ENCODE results near the gene TMEM141.
A peak's percentile ranks its signal among the peaks of the same experiment; 100 is the strongest.
"Not testable (repeated sequence)": the region's sequence is repeated elsewhere in the genome, so short reads cannot be mapped to it uniquely, and the experiment has no call there.

Gene TMEM141

GRCh38 chr9:136760834-136761544 lies 30.2 kb upstream of the TMEM141 start:
- DNase-seq (ENCODE audit: low read depth) = peak; percentile 63
- peak; percentile 67 for TF ChIP-seq CTCF (conservative IDR thresholded peaks at IDR 0.05; ENCODE audit: low read length)
- H3K4me3 ChIP-seq (ENCODE audit: low read length) = not testable (repeated sequence)

- TF ChIP-seq CTCF (conservative IDR thresholded peaks at IDR 0.05; ENCODE audit: low read length) = no peak
- no peak for DNase-seq (ENCODE audit: low read depth)
- no peak overlapping the region for H3K4me3 ChIP-seq (ENCODE audit: low read length)
Measured at GRCh38 chr9:136761545-136761981, 29.6 kb upstream of the TMEM141 start.

DNA sequence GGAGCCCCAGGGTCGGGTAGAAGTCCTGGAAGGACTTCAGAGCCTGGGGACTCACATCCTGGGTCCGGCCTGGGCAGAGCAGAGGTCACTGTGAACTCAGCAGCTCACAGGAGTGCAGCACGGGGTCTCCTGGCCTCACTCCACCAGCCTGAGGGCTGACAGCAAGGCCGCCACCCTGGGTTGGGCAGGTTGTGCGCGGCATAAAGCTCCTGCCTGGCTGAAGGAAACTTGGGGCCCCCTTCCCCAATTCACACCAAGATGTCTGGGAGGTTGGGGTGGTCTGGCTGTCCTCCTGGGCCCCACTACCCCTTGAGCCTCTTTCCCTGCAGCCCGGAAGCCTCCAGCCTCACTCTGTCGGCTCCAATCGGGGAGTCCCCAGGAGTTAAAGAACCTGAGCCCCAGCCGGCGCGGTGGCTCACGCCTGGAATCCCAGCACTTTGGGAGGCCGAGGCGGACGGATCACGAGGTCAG lies 28.9 kb upstream of the TMEM141 start:
- DNase-seq (ENCODE audit: low read depth) = no peak
- no peak for TF ChIP-seq CTCF (conservative IDR thresholded peaks at IDR 0.05; ENCODE audit: low read length)
- no peak overlapping the region for H3K4me3 ChIP-seq (ENCODE audit: low read length)

- H3K4me3 ChIP-seq (ENCODE audit: low read length) = no peak overlapping the region
- TF ChIP-seq CTCF (conservative IDR thresholded peaks at IDR 0.05; ENCODE audit: low read length) = no peak
- no peak for DNase-seq (ENCODE audit: low read depth)
Measured at GRCh38 chr9:136762915-136763648, 28.1 kb upstream of the TMEM141 start.

DNA sequence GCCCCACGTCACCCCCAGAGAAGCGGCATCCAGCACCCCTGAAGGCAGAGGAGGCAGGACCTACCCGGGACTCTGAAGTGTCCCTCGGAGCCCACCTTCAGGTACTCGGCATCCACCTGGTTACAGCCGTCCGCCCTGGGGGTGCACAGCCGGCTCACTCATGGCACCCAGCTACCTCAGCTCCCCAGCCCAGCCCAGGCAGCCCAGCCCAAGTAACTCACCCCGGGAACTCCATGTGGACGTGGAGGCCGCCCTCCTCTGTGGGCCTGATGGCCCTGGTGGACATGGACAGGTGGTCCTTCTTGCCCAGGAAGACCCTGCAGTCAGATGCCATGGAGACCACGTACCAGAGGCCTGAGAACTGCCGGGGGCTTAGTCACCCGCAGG lies 27.5 kb upstream of the TMEM141 start:
- H3K4me3 ChIP-seq (ENCODE audit: low read length) = no peak overlapping the region
- no peak for TF ChIP-seq CTCF (conservative IDR thresholded peaks at IDR 0.05; ENCODE audit: low read length)
- DNase-seq (ENCODE audit: low read depth) = no peak

GRCh38 chr9:136764301-136764891 lies 26.7 kb upstream of the TMEM141 start, which contains the start of gene LCN15:
LCN15 (minus strand) TSS chr9:136764518; CDS start chr9:136764488, 30 bp downstream.
- DNase-seq (ENCODE audit: low read depth) = no peak
- TF ChIP-seq CTCF (conservative IDR thresholded peaks at IDR 0.05; ENCODE audit: low read length) = no peak
- no peak within 1 kb of the TSS for H3K4me3 ChIP-seq (ENCODE audit: low read length)

All from AG10803 (cell line).